ENCODE data around the gene CACNA1G.

The CACNA1G gene

GRCh38 chr17:50627782-50628601, 67.5 kb downstream of the CACNA1G start:
- TF ChIP-seq REST (IDR thresholded peaks at IDR 0.05; ENCODE audit: insufficient read depth in 1 of 2, low read depth in 2 of 2, low read length in 2 of 2) (no peak; a peak in 1 of 4 replicates), SIN3A (IDR thresholded peaks at IDR 0.05; ENCODE audit: borderline replicate concordance, insufficient read depth, low read length) (no peak), TAF1 (IDR thresholded peaks at IDR 0.05; ENCODE audit: borderline replicate concordance, insufficient read depth, low read length) (no peak), POLR2AphosphoS5 (IDR thresholded peaks at IDR 0.05; ENCODE audit: low read depth, low read length) (no peak), FOXP2 (optimal IDR thresholded peaks at IDR 0.05; ENCODE audit: borderline replicate concordance, extremely low read depth, extremely low read length, insufficient read depth) (peak; percentile 89)

- TF ChIP-seq FOXP2 (optimal IDR thresholded peaks at IDR 0.05; ENCODE audit: borderline replicate concordance, extremely low read depth, extremely low read length, insufficient read depth) (no peak), POLR2AphosphoS5 (IDR thresholded peaks at IDR 0.05; ENCODE audit: low read depth, low read length) (no peak), REST (IDR thresholded peaks at IDR 0.05; ENCODE audit: insufficient read depth in 1 of 2, low read depth in 2 of 2, low read length in 2 of 2) (no peak), SIN3A (IDR thresholded peaks at IDR 0.05; ENCODE audit: borderline replicate concordance, insufficient read depth, low read length) (no peak), TAF1 (IDR thresholded peaks at IDR 0.05; ENCODE audit: borderline replicate concordance, insufficient read depth, low read length) (no peak)
These were observed 69.4 kb downstream of the CACNA1G start for GRCh38 chr17:50629902-50630301.

GRCh38 chr17:50630524-50631194, 70.1 kb downstream of the CACNA1G start:
- TF ChIP-seq REST (IDR thresholded peaks at IDR 0.05; ENCODE audit: insufficient read depth in 1 of 2, low read depth in 2 of 2, low read length in 2 of 2) (no peak), SIN3A (IDR thresholded peaks at IDR 0.05; ENCODE audit: borderline replicate concordance, insufficient read depth, low read length) (no peak), FOXP2 (optimal IDR thresholded peaks at IDR 0.05; ENCODE audit: borderline replicate concordance, extremely low read depth, extremely low read length, insufficient read depth) (no peak), POLR2AphosphoS5 (IDR thresholded peaks at IDR 0.05; ENCODE audit: low read depth, low read length) (no peak), TAF1 (IDR thresholded peaks at IDR 0.05; ENCODE audit: borderline replicate concordance, insufficient read depth, low read length) (no peak)

- TF ChIP-seq TAF1 (IDR thresholded peaks at IDR 0.05; ENCODE audit: borderline replicate concordance, insufficient read depth, low read length) (no peak), POLR2AphosphoS5 (IDR thresholded peaks at IDR 0.05; ENCODE audit: low read depth, low read length) (no peak), FOXP2 (optimal IDR thresholded peaks at IDR 0.05; ENCODE audit: borderline replicate concordance, extremely low read depth, extremely low read length, insufficient read depth) (peak; percentile 20), SIN3A (IDR thresholded peaks at IDR 0.05; ENCODE audit: borderline replicate concordance, insufficient read depth, low read length) (no peak), REST (IDR thresholded peaks at IDR 0.05; ENCODE audit: insufficient read depth in 1 of 2, low read depth in 2 of 2, low read length in 2 of 2) (no peak)
These were observed 70.8 kb downstream of the CACNA1G start for GRCh38 chr17:50631195-50631907.

Measured in PFSK-1 (cell line).